A549 (cell line): ENCODE measurements around the gene ANKRD33. TPM values are rescaled to one million over a fixed set of nuclear protein-coding genes. Genes with fewer than 3 reads are reported as not detected.
"Not testable (repeated sequence)": the region's sequence is repeated elsewhere in the genome, so short reads cannot be mapped to it uniquely, and the experiment has no call there.

Source experiments
- ATAC-seq, 2 experiments: fragments of 200-7000 bp in 1 of 2; fragments of >200 bp in 1 of 2; cut with Nextera tagmentation in 1 of 2; cut with Tn5 transposase in 1 of 2; 3 replicates each; pipeline versions ENCODE4 v1.8.0 to v1.9.1; 2018 to 2020; ENCODE audit warnings: mild to moderate bottlenecking in 1 of 2, moderate library complexity in 1 of 2
- CTCF ChIA-PET: fragments of 300-600 bp; sonication (Branson Sonifier 250); formaldehyde crosslinking; extraction: SDS; loops from one replicate; lab custom pipeline; 2021; ENCODE audit warnings: antibody characterized with exemption, inconsistent platforms; lab: Yijun Ruan, JAX
- POLR2A ChIA-PET: fragments of 350-600 bp; formaldehyde crosslinking; extraction: SDS; loops from one replicate; lab custom pipeline; 2021; ENCODE audit warnings: antibody characterized with exemption, inconsistent platforms; lab: Yijun Ruan, JAX
- DNase-seq, 2 experiments: peaks; one replicate each; pipeline versions ENCODE4 v3.0.0 to v3.0.0-alpha.2; 2011 to 2016; ENCODE audit warnings: low read depth in 1 of 2, low spot score in 1 of 2
- FAIRE-seq: peaks from 2 replicates; lab custom pipeline; 2011; peaks lifted over from hg19 to GRCh38; lab: Jason Lieb, UNC
- H3K27ac ChIP-seq, 2 experiments: fragments of >200 bp; sonication (Bioruptor Twin); formaldehyde crosslinking; 3 replicates each; pipeline ENCODE4 v1.5.1; 2016 to 2017
- H3K4me1 ChIP-seq: fragments of >200 bp; sonication (Bioruptor Twin); formaldehyde crosslinking; 3 replicates; pipeline ENCODE4 v1.6.1; 2016
- H3K4me2 ChIP-seq: fragments of >200 bp; sonication (Bioruptor Twin); formaldehyde crosslinking; 3 replicates; pipeline ENCODE4 v1.6.1; 2016
- H3K4me3 ChIP-seq: fragments of >200 bp; sonication (Bioruptor Twin); formaldehyde crosslinking; 3 replicates; pipeline ENCODE4 v1.5.1; 2016
- H3K9me3 ChIP-seq: fragments of >200 bp; sonication (Bioruptor Twin); formaldehyde crosslinking; 3 replicates; pipeline ENCODE4 v1.6.1; 2016
- ATOH8 ChIP-seq: fragments of 250-450 bp; sonication (Bioruptor Pico); IDR thresholded peaks from 2 replicates; pipeline ENCODE4 v1.5.0; 2020; ENCODE audit warnings: low read depth, mild to moderate bottlenecking, moderate library complexity
- CEBPB ChIP-seq, 2 experiments: fragments of >200 bp in 1 of 2; sonication (Bioruptor Twin) in 1 of 2; formaldehyde crosslinking in 1 of 2; IDR thresholded peaks; 2 replicates each; pipeline ENCODE4 v1.6.1; 2012 to 2016
- EHF ChIP-seq: fragments of 250-450 bp; sonication (Bioruptor Pico); IDR thresholded peaks from 2 replicates; pipeline ENCODE4 v1.5.0; 2020; ENCODE audit warnings: mild to moderate bottlenecking
- FOSB ChIP-seq: fragments of 250-450 bp; sonication (Bioruptor Pico); IDR thresholded peaks from 2 replicates; pipeline ENCODE4 v1.5.0; 2020; ENCODE audit warnings: mild to moderate bottlenecking, moderate library complexity
- HEYL ChIP-seq: fragments of 250-450 bp; sonication (Bioruptor Pico); IDR thresholded peaks from 2 replicates; pipeline ENCODE4 v1.8.0; 2021; ENCODE audit warnings: mild to moderate bottlenecking, moderate library complexity
- KDM1A ChIP-seq: fragments of 200-600 bp; sonication (generic); IDR thresholded peaks from 2 replicates; pipeline ENCODE4 v1.6.1; 2016; ENCODE audit warnings: low read depth, mild to moderate bottlenecking
- NPAS2 ChIP-seq: fragments of 250-450 bp; sonication (Bioruptor Pico); IDR thresholded peaks from 2 replicates; pipeline ENCODE4 v1.8.0; 2022; ENCODE audit warnings: mild to moderate bottlenecking, moderate library complexity, borderline replicate concordance
- RAD21 ChIP-seq, 2 experiments: fragments of >200 bp in 1 of 2; sonication (Bioruptor Twin) in 1 of 2; formaldehyde crosslinking in 1 of 2; IDR thresholded peaks in 1 of 2; conservative IDR thresholded peaks in 1 of 2; 2 replicates in 1 of 2; 3 replicates in 1 of 2; pipeline ENCODE4 v1.6.1; 2012 to 2018; ENCODE audit warnings: inconsistent platforms in 1 of 2
- RNF2 ChIP-seq: fragments of 200-600 bp; sonication (generic); IDR thresholded peaks from 2 replicates; pipeline ENCODE4 v1.6.1; 2016; ENCODE audit warnings: low read depth, mild to moderate bottlenecking, antibody characterized with exemption, moderate library complexity, borderline replicate concordance
- USF2 ChIP-seq: fragments of 450-650 bp; IDR thresholded peaks from 2 replicates; pipeline ENCODE4 v1.6.1; 2014; ENCODE audit warnings: antibody characterized with exemption
- WGBS: methylation state at CpG from one replicate; pipeline ENCODE4 v1.1.6; 2017; ENCODE audit errors: missing lambda C conversion rate; 5-methylcytosine and 5-hydroxymethylcytosine counted together
- polyA plus RNA-seq, 4 experiments: library from polyadenylated mRNA; depleted of rRNA in 3 of 4; stranded (reverse); fragments of >200 nt; fragmentation: RNase III in 1 of 4; extraction: RNeasy Plus Mini Kit Qiagen cat#74134 plus additional on column Dnase treatment in 1 of 4; gene quantifications; 2 replicates in 3 of 4; 3 replicates in 1 of 4; pipeline ENCODE4 v1.2.3, GENCODE V29; 2011 to 2017
- TF ChIP-seq, protein P1 (sequence below): IDR thresholded peaks from 2 replicates; pipeline ENCODE4 v1.6.1; 2012

The ANKRD33 gene
- polyA plus RNA-seq, 2 of the 4 experiments (the other 2 are of a cell fraction): not detected

GRCh38 chr12:51884676-51885229 lies 3.1 kb upstream of the ANKRD33 start (continued):
- TF ChIP-seq, protein P1, sequence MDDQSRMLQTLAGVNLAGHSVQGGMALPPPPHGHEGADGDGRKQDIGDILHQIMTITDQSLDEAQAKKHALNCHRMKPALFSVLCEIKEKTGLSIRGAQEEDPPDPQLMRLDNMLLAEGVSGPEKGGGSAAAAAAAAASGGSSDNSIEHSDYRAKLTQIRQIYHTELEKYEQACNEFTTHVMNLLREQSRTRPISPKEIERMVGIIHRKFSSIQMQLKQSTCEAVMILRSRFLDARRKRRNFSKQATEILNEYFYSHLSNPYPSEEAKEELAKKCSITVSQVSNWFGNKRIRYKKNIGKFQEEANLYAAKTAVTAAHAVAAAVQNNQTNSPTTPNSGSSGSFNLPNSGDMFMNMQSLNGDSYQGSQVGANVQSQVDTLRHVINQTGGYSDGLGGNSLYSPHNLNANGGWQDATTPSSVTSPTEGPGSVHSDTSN: no peak
- TF ChIP-seq NPAS2 (CRISPR knock-in tag): no peak
- TF ChIP-seq ATOH8 (CRISPR knock-in tag): no peak
- TF ChIP-seq CEBPB (IDR thresholded peaks at IDR 0.05): no peak
- TF ChIP-seq EHF: no peak
- TF ChIP-seq, all 56 proteins: peak for 4

DNA sequence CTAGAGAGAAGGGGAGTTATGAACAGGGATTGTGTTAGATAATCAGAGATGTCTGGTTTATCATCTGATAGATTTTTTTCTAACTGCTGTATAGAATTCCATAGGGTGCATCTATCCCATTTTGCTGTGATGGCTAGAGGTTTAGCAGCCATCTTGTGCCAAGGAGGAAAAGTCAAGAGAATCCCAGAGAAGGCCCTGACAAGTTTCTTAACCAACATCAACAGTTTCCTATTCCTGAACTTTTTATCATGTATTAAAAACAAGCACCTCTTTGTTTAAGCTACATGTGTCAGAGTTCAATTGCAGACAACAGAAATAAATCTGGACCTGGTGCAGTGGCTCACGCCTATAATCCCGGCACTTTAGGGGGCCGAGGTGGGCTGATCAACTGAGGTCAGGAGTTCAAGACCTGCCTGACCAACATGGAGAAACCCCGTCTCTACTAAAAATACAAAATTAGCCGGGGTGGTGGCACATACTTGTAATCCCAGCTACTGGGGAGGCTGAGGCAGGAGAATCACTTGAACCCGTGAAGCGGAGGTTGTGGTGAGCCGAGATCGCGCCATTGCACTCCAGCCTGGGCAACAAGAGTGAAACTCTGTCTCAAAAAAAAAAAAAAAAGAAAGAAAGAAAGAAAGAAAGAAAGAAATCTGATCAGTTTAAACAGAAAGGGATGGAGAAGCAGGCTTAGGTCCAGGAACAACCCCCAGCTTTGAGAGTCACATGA lies 2.4 kb upstream of the ANKRD33 start:
- H3K9me3 ChIP-seq, DNase-seq, H3K4me1 ChIP-seq, ATAC-seq, H3K4me2 ChIP-seq, FAIRE-seq, H3K4me3 ChIP-seq, POLR2A ChIA-PET, H3K27ac ChIP-seq: not testable (repeated sequence)
- CTCF ChIA-PET: interaction anchor here (0.8 to 6.6 kb wide), 8 partner anchors 9 to 466 kb away, joined by 3 to 32 read pairs (median 6); a partner anchor contains a TSS
- 81% methylated on average over 10 of the region's 10 CpGs for WGBS
- TF ChIP-seq USF2: peak; percentile 43; the same call in 1 of the 2 replicates

GRCh38 chr12:51886021-51886710 lies 1.7 kb upstream of the ANKRD33 start:
- no peaks in the 10 kb centered on the region for H3K4me1 ChIP-seq
- DNase-seq (peak; percentile 55 to 58), FAIRE-seq (no peak), ATAC-seq (peak; percentile 45 to 55; a peak in 5 of 6 replicates)
- POLR2A ChIA-PET: no interaction called here
- 0 out of 3 replicates have a peak, but pooled peaks cover 4% of the 10 kb centered on the region for H3K9me3 ChIP-seq
- no peak overlapping the region for H3K4me2 ChIP-seq
- H3K4me3 ChIP-seq: no peak overlapping the region
- CTCF ChIA-PET: interaction anchor here (0.8 to 6.6 kb wide), 10 partner anchors 8 to 467 kb away, joined by 3 to 32 read pairs (median 6); a partner anchor contains a TSS
- TF ChIP-seq KDM1A: no peak
- TF ChIP-seq HEYL (CRISPR knock-in tag): no peak
- TF ChIP-seq RNF2: no peak
- WGBS: 70% methylated on average over 10 of the region's 10 CpGs
- no peak overlapping the region for H3K27ac ChIP-seq

DNA sequence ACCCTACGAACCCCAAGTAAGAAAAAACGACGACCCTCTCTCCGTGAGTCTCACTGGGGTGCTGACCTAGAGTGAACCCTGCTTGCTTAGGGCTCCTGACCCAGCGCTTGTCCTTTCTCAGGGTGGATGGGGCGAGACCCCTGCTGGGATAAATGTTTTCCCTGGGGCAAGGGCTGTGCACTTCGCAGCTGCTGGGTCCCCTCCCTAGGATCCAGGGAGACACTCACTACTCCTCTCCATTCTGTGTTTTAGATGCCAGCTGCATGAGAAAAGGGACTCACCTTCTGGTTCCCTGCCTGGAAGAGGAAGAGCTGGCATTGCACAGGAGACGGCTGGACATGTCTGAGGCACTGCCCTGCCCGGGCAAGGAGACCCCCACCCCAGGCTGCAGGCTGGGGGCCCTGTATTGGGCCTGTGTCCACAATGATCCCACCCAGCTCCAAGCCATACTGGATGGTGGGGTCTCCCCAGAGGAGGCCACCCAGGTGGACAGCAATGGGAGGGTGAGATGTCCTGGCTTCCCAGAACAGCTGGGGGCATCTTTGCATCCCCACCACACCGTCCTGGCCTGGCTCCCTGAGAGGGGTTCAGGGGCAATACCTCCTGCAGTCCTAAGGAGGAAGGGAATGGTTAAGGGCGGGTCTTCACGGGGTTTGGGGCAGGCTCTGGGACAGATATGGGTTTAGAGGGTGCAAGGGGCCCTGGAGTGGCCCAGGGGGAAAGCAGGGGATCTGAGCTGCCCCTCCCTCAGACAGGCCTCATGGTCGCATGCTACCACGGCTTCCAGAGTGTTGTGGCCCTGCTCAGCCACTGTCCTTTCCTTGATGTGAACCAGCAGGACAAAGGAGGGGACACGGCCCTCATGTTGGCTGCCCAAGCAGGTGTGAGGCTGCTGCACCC lies 663 bp downstream of the ANKRD33 start:
- Histone ChIP-seq H3K27ac (no peak overlapping the region), H3K4me3 (no peak overlapping the region), H3K4me2 (no peak overlapping the region), H3K4me1 (no peaks in the 10 kb centered on the region), H3K9me3 (0 out of 3 replicates have a peak, but pooled peaks cover 4% of the 10 kb centered on the region)
- CTCF ChIA-PET: interaction anchor here (0.6 to 6.6 kb wide), 16 partner anchors 8 to 1375 kb away, joined by 3 to 34 read pairs (median 3); no protein-coding TSS in a partner anchor
- ATAC-seq (no peak), FAIRE-seq (no peak), DNase-seq (no peak)
- POLR2A ChIA-PET: no interaction called here
- TF ChIP-seq FOSB (no peak), RAD21 (conservative IDR thresholded peaks at IDR 0.05 in 1 of 2, IDR thresholded peaks at IDR 0.05 in 1 of 2) (no peak)
- 61% methylated on average over 15 of the region's 15 CpGs for WGBS
